ENCODE results near the gene STOX2.

Gene STOX2

GRCh38 chr4:184014301-184014700 lies 109.2 kb downstream of the STOX2 start:
- no peak for TF ChIP-seq TAF1 (IDR thresholded peaks at IDR 0.05; ENCODE audit: borderline replicate concordance, insufficient read depth, low read length)
- no peak for TF ChIP-seq SIN3A (IDR thresholded peaks at IDR 0.05; ENCODE audit: borderline replicate concordance, insufficient read depth, low read length)
- no peak for TF ChIP-seq FOXP2 (optimal IDR thresholded peaks at IDR 0.05; ENCODE audit: borderline replicate concordance, extremely low read depth, extremely low read length, insufficient read depth)
- TF ChIP-seq REST (IDR thresholded peaks at IDR 0.05; ENCODE audit: insufficient read depth in 1 of 2, low read depth in 2 of 2, low read length in 2 of 2), result no peak
- no peak for TF ChIP-seq POLR2AphosphoS5 (IDR thresholded peaks at IDR 0.05; ENCODE audit: low read depth, low read length)

- TF ChIP-seq SIN3A (IDR thresholded peaks at IDR 0.05; ENCODE audit: borderline replicate concordance, insufficient read depth, low read length) (no peak), TAF1 (IDR thresholded peaks at IDR 0.05; ENCODE audit: borderline replicate concordance, insufficient read depth, low read length) (no peak), FOXP2 (optimal IDR thresholded peaks at IDR 0.05; ENCODE audit: borderline replicate concordance, extremely low read depth, extremely low read length, insufficient read depth) (no peak), REST (IDR thresholded peaks at IDR 0.05; ENCODE audit: insufficient read depth in 1 of 2, low read depth in 2 of 2, low read length in 2 of 2) (no peak), POLR2AphosphoS5 (IDR thresholded peaks at IDR 0.05; ENCODE audit: low read depth, low read length) (no peak)
Observed at GRCh38 chr4:184016759-184017668, 111.9 kb downstream of the STOX2 start.

- no peak for TF ChIP-seq TAF1 (IDR thresholded peaks at IDR 0.05; ENCODE audit: borderline replicate concordance, insufficient read depth, low read length)
Observed at GRCh38 chr4:184019076-184019475, 114.0 kb downstream of the STOX2 start.

DNA sequence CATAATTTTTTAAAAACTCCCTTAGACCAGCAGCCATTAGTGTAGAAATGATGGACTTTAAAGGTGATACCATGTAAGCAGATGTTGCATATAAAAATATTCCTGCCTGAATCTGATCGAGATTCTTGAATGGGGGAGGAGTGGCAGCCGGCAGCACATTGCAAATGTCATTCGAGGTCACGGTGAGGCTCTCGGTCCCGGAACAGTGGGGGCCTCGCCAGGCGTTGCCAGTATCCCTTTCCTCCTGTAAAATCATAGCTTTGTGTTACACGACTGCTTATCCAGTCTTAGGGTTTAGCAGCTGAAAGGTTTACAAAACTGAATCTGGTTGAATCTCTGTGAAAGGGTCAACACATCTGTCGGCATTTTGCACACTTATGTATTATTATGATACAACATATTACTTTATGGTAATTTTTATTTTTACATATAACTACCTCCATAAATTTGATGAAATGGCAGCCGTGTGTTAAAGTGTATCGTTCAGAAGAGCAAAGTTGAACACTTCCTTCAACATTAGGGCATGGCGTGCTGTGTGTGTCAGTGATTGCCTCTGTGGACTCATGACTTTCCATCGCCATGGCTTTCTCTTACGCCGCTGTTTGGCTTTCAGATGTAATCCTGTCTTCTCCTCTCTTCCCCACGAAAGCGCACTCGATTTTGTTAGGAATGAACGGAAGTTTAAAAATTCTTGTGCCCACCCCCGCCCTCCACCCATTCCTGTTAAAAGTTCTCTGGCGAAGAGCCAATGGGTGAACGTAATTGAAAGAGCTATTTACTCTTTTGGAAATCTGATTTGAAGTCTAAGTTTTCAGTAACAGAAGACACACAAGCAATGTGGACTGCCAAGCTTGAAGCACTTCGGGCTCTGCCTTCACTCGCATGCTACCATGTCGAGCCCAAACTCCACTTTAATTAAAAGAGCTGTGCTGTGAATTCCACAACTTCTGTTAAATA lies 114.8 kb downstream of the STOX2 start:
- TF ChIP-seq REST (IDR thresholded peaks at IDR 0.05; ENCODE audit: insufficient read depth in 1 of 2, low read depth in 2 of 2, low read length in 2 of 2) (no peak), SIN3A (IDR thresholded peaks at IDR 0.05; ENCODE audit: borderline replicate concordance, insufficient read depth, low read length) (no peak), FOXP2 (optimal IDR thresholded peaks at IDR 0.05; ENCODE audit: borderline replicate concordance, extremely low read depth, extremely low read length, insufficient read depth) (no peak), POLR2AphosphoS5 (IDR thresholded peaks at IDR 0.05; ENCODE audit: low read depth, low read length) (no peak), TAF1 (IDR thresholded peaks at IDR 0.05; ENCODE audit: borderline replicate concordance, insufficient read depth, low read length) (no peak)

DNA sequence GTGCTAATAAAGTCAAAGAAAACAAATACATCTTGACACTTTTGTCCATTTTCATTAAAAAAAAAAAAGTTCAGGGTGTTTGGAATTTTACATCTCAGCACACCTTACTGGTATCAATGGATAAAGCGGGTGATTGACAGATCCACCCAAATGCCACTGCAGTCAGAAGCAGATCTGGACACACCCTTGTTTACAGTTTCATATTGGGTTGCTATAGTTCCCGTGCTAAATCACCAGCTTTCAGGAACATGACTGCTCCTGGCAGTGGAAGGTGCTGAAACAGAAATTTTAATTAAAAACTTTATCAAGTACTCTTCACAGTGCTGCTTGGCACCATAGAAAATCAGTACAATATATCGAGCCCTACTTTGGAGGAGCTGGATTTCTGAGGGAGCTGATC lies 116.3 kb downstream of the STOX2 start:
- TF ChIP-seq SIN3A (IDR thresholded peaks at IDR 0.05; ENCODE audit: borderline replicate concordance, insufficient read depth, low read length) (no peak), POLR2AphosphoS5 (IDR thresholded peaks at IDR 0.05; ENCODE audit: low read depth, low read length) (no peak), REST (IDR thresholded peaks at IDR 0.05; ENCODE audit: insufficient read depth in 1 of 2, low read depth in 2 of 2, low read length in 2 of 2) (no peak), FOXP2 (optimal IDR thresholded peaks at IDR 0.05; ENCODE audit: borderline replicate concordance, extremely low read depth, extremely low read length, insufficient read depth) (no peak), TAF1 (IDR thresholded peaks at IDR 0.05; ENCODE audit: borderline replicate concordance, insufficient read depth, low read length) (no peak)
